WERI-Rb-1 (cell line): Measurements from ENCODE around the gene CUX1.

Experiments used
- DNase-seq: peaks from one replicate; pipeline ENCODE4 v3.0.0-alpha.2; 2020
- H3K27ac ChIP-seq: fragments of 250-450 bp; sonication (Bioruptor Pico); 2 replicates; pipeline ENCODE4 v1.5.1; 2020; ENCODE audit warnings: mild to moderate bottlenecking, moderate library complexity
- H3K27me3 ChIP-seq: fragments of 250-450 bp; sonication (Bioruptor Pico); 2 replicates; pipeline ENCODE4 v1.5.1; 2021; ENCODE audit warnings: mild to moderate bottlenecking, low read depth, moderate library complexity; ENCODE audit not compliant: insufficient read depth, severe bottlenecking
- H3K36me3 ChIP-seq: fragments of 250-450 bp; sonication (Bioruptor Pico); 2 replicates; pipeline ENCODE4 v1.5.1; 2020; ENCODE audit warnings: mild to moderate bottlenecking, moderate library complexity
- H3K4me3 ChIP-seq: 2 replicates; pipeline ENCODE4 v1.5.1; 2011; ENCODE audit warnings: low read depth, mild to moderate bottlenecking, control low read depth, low read length
- H3K9me3 ChIP-seq: fragments of 250-450 bp; sonication (Bioruptor Pico); 2 replicates; pipeline ENCODE4 v1.5.1; 2021; ENCODE audit warnings: mild to moderate bottlenecking, moderate library complexity; ENCODE audit not compliant: severe bottlenecking
- CTCF ChIP-seq: IDR thresholded peaks from 2 replicates; pipeline ENCODE4 v1.5.1; 2011; ENCODE audit warnings: low read depth, mild to moderate bottlenecking, control low read depth, inconsistent platforms, low read length

Gene CUX1

GRCh38 chr7:102255501-102255900 is 438.1 kb downstream of the CUX1 start:
- Histone ChIP-seq H3K27me3 (no peaks in the 10 kb centered on the region), H3K9me3 (no peaks in the 10 kb centered on the region), H3K36me3 (no peaks in the 10 kb centered on the region; the same call in 1 of the 2 replicates), H3K27ac (no peak overlapping the region), H3K4me3 (no peak overlapping the region)
- no peak for TF ChIP-seq CTCF
- DNase-seq: no peak

GRCh38 chr7:102255916-102256315 is 438.5 kb downstream of the CUX1 start:
- H3K9me3 ChIP-seq: no peaks in the 10 kb centered on the region
- no peak for TF ChIP-seq CTCF
- no peak for DNase-seq

GRCh38 chr7:102258073-102258748 is 440.8 kb downstream of the CUX1 start:
- Histone ChIP-seq H3K9me3 (no peaks in the 10 kb centered on the region), H3K4me3 (no peak overlapping the region), H3K27ac (no peak overlapping the region), H3K36me3 (no peaks in the 10 kb centered on the region), H3K27me3 (no peaks in the 10 kb centered on the region)
- no peak for DNase-seq
- TF ChIP-seq CTCF: no peak

More at GRCh38 chr7:102255916-102256315, 438.5 kb downstream of the CUX1 start:
- Histone ChIP-seq H3K27me3 (no peaks in the 10 kb centered on the region), H3K27ac (no peak overlapping the region), H3K36me3 (no peaks in the 10 kb centered on the region), H3K4me3 (no peak overlapping the region)

GRCh38 chr7:102258749-102259107 is 441.3 kb downstream of the CUX1 start:
- Histone ChIP-seq H3K36me3 (no peaks in the 10 kb centered on the region), H3K27ac (no peak overlapping the region), H3K4me3 (no peak overlapping the region), H3K27me3 (no peaks in the 10 kb centered on the region), H3K9me3 (no peaks in the 10 kb centered on the region)
- DNase-seq: no peak
- no peak for TF ChIP-seq CTCF

- DNase-seq: no peak
- H3K9me3 ChIP-seq: no peaks in the 10 kb centered on the region
- no peak overlapping the region for H3K27ac ChIP-seq
- no peaks in the 10 kb centered on the region for H3K36me3 ChIP-seq
- no peak overlapping the region for H3K4me3 ChIP-seq
- no peak for TF ChIP-seq CTCF
- H3K27me3 ChIP-seq: no peaks in the 10 kb centered on the region
Observed at GRCh38 chr7:102260856-102261255, 443.4 kb downstream of the CUX1 start.

- no peaks in the 10 kb centered on the region for H3K36me3 ChIP-seq
- no peaks in the 10 kb centered on the region for H3K27me3 ChIP-seq
- no peak overlapping the region for H3K4me3 ChIP-seq
- no peak overlapping the region for H3K27ac ChIP-seq
- no peak for DNase-seq
- no peaks in the 10 kb centered on the region for H3K9me3 ChIP-seq
- no peak for TF ChIP-seq CTCF
Observed at GRCh38 chr7:102261451-102261850, 444.0 kb downstream of the CUX1 start.
